ENCODE data around the gene PFKL. TPM values are rescaled to one million over a fixed set of nuclear protein-coding genes. Genes with fewer than 3 reads are reported as not detected.
"Not testable (repeated sequence)": the region's sequence is repeated elsewhere in the genome, so short reads cannot be mapped to it uniquely, and the experiment has no call there.

The PFKL gene
- total RNA-seq, 1 experiment from 2014 or later: 67.5 TPM

- no TSS peak for BruUV-seq (replicated peaks)
- no peak overlapping the region for H3K4me2 ChIP-seq
- TF ChIP-seq, protein P1, sequence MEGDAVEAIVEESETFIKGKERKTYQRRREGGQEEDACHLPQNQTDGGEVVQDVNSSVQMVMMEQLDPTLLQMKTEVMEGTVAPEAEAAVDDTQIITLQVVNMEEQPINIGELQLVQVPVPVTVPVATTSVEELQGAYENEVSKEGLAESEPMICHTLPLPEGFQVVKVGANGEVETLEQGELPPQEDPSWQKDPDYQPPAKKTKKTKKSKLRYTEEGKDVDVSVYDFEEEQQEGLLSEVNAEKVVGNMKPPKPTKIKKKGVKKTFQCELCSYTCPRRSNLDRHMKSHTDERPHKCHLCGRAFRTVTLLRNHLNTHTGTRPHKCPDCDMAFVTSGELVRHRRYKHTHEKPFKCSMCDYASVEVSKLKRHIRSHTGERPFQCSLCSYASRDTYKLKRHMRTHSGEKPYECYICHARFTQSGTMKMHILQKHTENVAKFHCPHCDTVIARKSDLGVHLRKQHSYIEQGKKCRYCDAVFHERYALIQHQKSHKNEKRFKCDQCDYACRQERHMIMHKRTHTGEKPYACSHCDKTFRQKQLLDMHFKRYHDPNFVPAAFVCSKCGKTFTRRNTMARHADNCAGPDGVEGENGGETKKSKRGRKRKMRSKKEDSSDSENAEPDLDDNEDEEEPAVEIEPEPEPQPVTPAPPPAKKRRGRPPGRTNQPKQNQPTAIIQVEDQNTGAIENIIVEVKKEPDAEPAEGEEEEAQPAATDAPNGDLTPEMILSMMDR (conservative IDR thresholded peaks at IDR 0.05): no peak
- TF ChIP-seq EZH2 (IDR thresholded peaks at IDR 0.05; ENCODE audit: low read depth): no peak
- no peaks in the 10 kb centered on the region for H3K9me3 ChIP-seq (ENCODE audit: insufficient read depth, low read depth)
- H3F3A ChIP-seq (ENCODE audit: insufficient read depth, low read depth): 0 out of 2 replicates have a peak, but pooled peaks cover 3% of the 10 kb centered on the region
- no peaks in the 10 kb centered on the region for H3K4me1 ChIP-seq (replicated peaks; ENCODE audit: insufficient read depth)
- H3K27me3 ChIP-seq (ENCODE audit: insufficient read depth, low read depth): no peaks in the 10 kb centered on the region
- no peak for DNase-seq
- no peaks in the 10 kb centered on the region for H4K20me1 ChIP-seq (ENCODE audit: insufficient read depth)
- no peak overlapping the region for H3K27ac ChIP-seq
- H3K9me2 ChIP-seq (ENCODE audit: insufficient read depth): no peaks in the 10 kb centered on the region
- intact Hi-C loops (cut with micrococcal nuclease; ENCODE audit: unreplicated experiment): no loop called here
- no peaks in the 10 kb centered on the region for H3K36me3 ChIP-seq (ENCODE audit: low read depth)
- H3K4me3 ChIP-seq: no peak overlapping the region
- ChIA-PET CTCF (no interaction called here), POLR2A (ENCODE audit: unreplicated experiment) (no interaction called here)
- H3K79me2 ChIP-seq (ENCODE audit: low read depth): no peaks in the 10 kb centered on the region
- H2AFZ ChIP-seq: no peak overlapping the region
Observed at GRCh38 chr21:44279354-44280260, 20.2 kb upstream of the PFKL start.

DNA sequence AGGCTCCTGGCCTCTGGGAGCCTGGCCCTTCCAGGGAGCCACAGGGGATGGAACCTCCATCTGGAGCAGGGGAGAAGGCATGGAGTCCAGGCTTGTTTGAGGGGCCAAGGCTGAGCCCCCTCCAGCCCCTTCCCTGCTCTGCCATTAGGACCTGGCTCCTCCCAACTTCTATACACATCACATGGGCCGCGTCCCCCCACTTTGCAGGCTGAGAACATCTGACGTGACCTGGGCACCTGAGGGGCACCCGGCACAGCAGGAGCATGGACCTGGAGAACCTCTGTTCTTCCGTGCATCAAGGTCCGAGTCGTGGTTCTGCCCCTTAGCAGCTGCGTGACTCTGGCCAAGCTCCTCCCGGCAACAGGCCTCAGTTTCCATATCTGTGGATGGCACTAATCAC lies 18.1 kb upstream of the PFKL start:
- peaks cover 14% of the 10 kb centered on the region for H3K27me3 ChIP-seq (ENCODE audit: insufficient read depth, low read depth)
- H2AFZ ChIP-seq: no peak overlapping the region
- no TSS peak for BruUV-seq (replicated peaks)
- no peak overlapping the region for H3K4me2 ChIP-seq
- no peak for DNase-seq
- ChIA-PET CTCF (no interaction called here), POLR2A (ENCODE audit: unreplicated experiment) (no interaction called here)
- H3K9me2 ChIP-seq (ENCODE audit: insufficient read depth): no peaks in the 10 kb centered on the region
- no peak overlapping the region for H3K4me3 ChIP-seq
- H3K36me3 ChIP-seq (ENCODE audit: low read depth): no peaks in the 10 kb centered on the region
- no peaks in the 10 kb centered on the region for H3K79me2 ChIP-seq (ENCODE audit: low read depth)
- no peaks in the 10 kb centered on the region for H4K20me1 ChIP-seq (ENCODE audit: insufficient read depth)
- no peak overlapping the region for H3K27ac ChIP-seq
- no peaks in the 10 kb centered on the region for H3K9me3 ChIP-seq (ENCODE audit: insufficient read depth, low read depth)
- intact Hi-C loops (cut with micrococcal nuclease; ENCODE audit: unreplicated experiment): no loop called here
- no peaks in the 10 kb centered on the region for H3K4me1 ChIP-seq (replicated peaks; ENCODE audit: insufficient read depth)
- TF ChIP-seq, protein P1 (conservative IDR thresholded peaks at IDR 0.05): no peak
- no peak for TF ChIP-seq EZH2 (IDR thresholded peaks at IDR 0.05; ENCODE audit: low read depth)
- no peaks in the 10 kb centered on the region for H3F3A ChIP-seq (ENCODE audit: insufficient read depth, low read depth)

GRCh38 chr21:44282370-44282769 lies 17.5 kb upstream of the PFKL start:
- H3K9me2 ChIP-seq (ENCODE audit: insufficient read depth): no peaks in the 10 kb centered on the region
- TF ChIP-seq EZH2 (IDR thresholded peaks at IDR 0.05; ENCODE audit: low read depth): no peak
- TF ChIP-seq, protein P1 (conservative IDR thresholded peaks at IDR 0.05): no peak
- no TSS peak for BruUV-seq (replicated peaks)
- H4K20me1 ChIP-seq (ENCODE audit: insufficient read depth): no peaks in the 10 kb centered on the region
- no peaks in the 10 kb centered on the region for H3K4me1 ChIP-seq (replicated peaks; ENCODE audit: insufficient read depth)
- intact Hi-C loops (cut with micrococcal nuclease; ENCODE audit: unreplicated experiment): no loop called here
- H3K4me2 ChIP-seq: no peak overlapping the region
- H3K9me3 ChIP-seq (ENCODE audit: insufficient read depth, low read depth): no peaks in the 10 kb centered on the region
- no peak overlapping the region for H3K27ac ChIP-seq
- ChIA-PET POLR2A (ENCODE audit: unreplicated experiment) (no interaction called here), CTCF (no interaction called here)
- H2AFZ ChIP-seq: no peak overlapping the region
- no peaks in the 10 kb centered on the region for H3F3A ChIP-seq (ENCODE audit: insufficient read depth, low read depth)
- no peaks in the 10 kb centered on the region for H3K79me2 ChIP-seq (ENCODE audit: low read depth)
- no peak for DNase-seq
- peaks cover 17% of the 10 kb centered on the region for H3K27me3 ChIP-seq (ENCODE audit: insufficient read depth, low read depth)
- no peak overlapping the region for H3K4me3 ChIP-seq
- no peaks in the 10 kb centered on the region for H3K36me3 ChIP-seq (ENCODE audit: low read depth)

GRCh38 chr21:44283211-44283785 lies 16.6 kb upstream of the PFKL start:
- BruUV-seq (replicated peaks); H3F3A ChIP-seq (ENCODE audit: insufficient read depth, low read depth); CTCF ChIA-PET; intact Hi-C loops (cut with micrococcal nuclease; ENCODE audit: unreplicated experiment); H4K20me1 ChIP-seq (ENCODE audit: insufficient read depth); H3K9me2 ChIP-seq (ENCODE audit: insufficient read depth); H2AFZ ChIP-seq; H3K4me1 ChIP-seq (replicated peaks; ENCODE audit: insufficient read depth); H3K79me2 ChIP-seq (ENCODE audit: low read depth); H3K9me3 ChIP-seq (ENCODE audit: insufficient read depth, low read depth); H3K4me2 ChIP-seq; DNase-seq; POLR2A ChIA-PET (ENCODE audit: unreplicated experiment); H3K27ac ChIP-seq; H3K36me3 ChIP-seq (ENCODE audit: low read depth); H3K4me3 ChIP-seq: not testable (repeated sequence)
- peaks cover 17% of the 10 kb centered on the region for H3K27me3 ChIP-seq (ENCODE audit: insufficient read depth, low read depth)

Data from PC-9 (cell line).